Left lung (tissue), 10 donors: ENCODE data around the gene PEF1. TPM values are rescaled to one million over a fixed set of nuclear protein-coding genes. Genes with fewer than 3 reads are reported as not detected.
"Not testable (repeated sequence)": the region's sequence is repeated elsewhere in the genome, so short reads cannot be mapped to it uniquely, and the experiment has no call there.

Source experiments
- ATAC-seq: fragments of 200-7000 bp; cut with Tn5 transposase; one replicate; pipeline ENCODE4 v1.9.1; 2020; ENCODE audit warnings: moderate library complexity
- DNase-seq, 4 donors: peaks; one replicate each; pipeline ENCODE4 v3.0.0-alpha.2; 2013 to 2020
- H3K27ac ChIP-seq, 2 donors: fragments of 200-600 bp; sonication (generic) in 1 of 2; one replicate each; pipeline versions ENCODE4 v1.5.0 to v1.8.0; 2020 to 2021
- H3K27me3 ChIP-seq, 2 donors: fragments of 200-600 bp; sonication (generic) in 1 of 2; one replicate each; pipeline versions ENCODE4 v1.5.0 to v1.8.0; 2020 to 2021
- H3K36me3 ChIP-seq, 2 donors: fragments of 200-600 bp; sonication (generic) in 1 of 2; one replicate each; pipeline versions ENCODE4 v1.5.0 to v1.8.0; 2020 to 2021
- H3K4me1 ChIP-seq, 2 donors: fragments of 200-600 bp; one replicate each; pipeline ENCODE4 v1.8.0; 2021
- H3K4me3 ChIP-seq, 2 donors: fragments of 200-600 bp; sonication (generic) in 1 of 2; one replicate each; pipeline versions ENCODE4 v1.5.0 to v1.8.0; 2020 to 2021; ENCODE audit warnings: mild to moderate bottlenecking in 1 of 2
- H3K9me3 ChIP-seq, 2 donors: fragments of 200-600 bp; sonication (generic) in 1 of 2; one replicate each; pipeline versions ENCODE4 v1.5.0 to v1.8.0; 2020 to 2021
- CTCF ChIP-seq, 2 donors: fragments of 200-600 bp; sonication (generic) in 1 of 2; IDR thresholded peaks; one replicate each; pipeline versions ENCODE4 v1.5.0 to v1.8.0; 2021; ENCODE audit warnings: antibody characterized with exemption in 2 of 2
- intact Hi-C, 2 donors: fragments of 100-400 bp; cut with DNase I; formaldehyde crosslinking; loops; one replicate each; pipeline versions ENCODE4 v1.11.2 to v1.14.2; 2022
- polyA plus RNA-seq, 6 donors: library from polyadenylated mRNA; unstranded; fragments of 120-200 nt; gene quantifications; one replicate each; pipeline ENCODE4 v1.2.1, GENCODE V29; 2013; ENCODE audit not compliant: insufficient read length in 6 of 6
- total RNA-seq, 2 donors: library from RNA; stranded (reverse); fragmentation: NEBNext Ultra II Directional; extraction: Animal tissue kit (Norgen Biotek cat#: 25700); gene quantifications; one replicate each; pipeline ENCODE4 v1.2.1, GENCODE V29; 2021
- donor health status: DM: no; HTN: yes; CAD: no.
- donor health status: DM: no; HTN: no; CAD: no.

The PEF1 gene
- total and polyA plus RNA-seq, 8 donors: 55.4 to 75.8 (median 64.3) TPM

- TF ChIP-seq CTCF (IDR thresholded peaks at IDR 0.05): no peak
- H3K27me3 ChIP-seq: peaks cover 0 to 31% of the 10 kb centered on the region in 2 donors
- H3K4me3 ChIP-seq: peak overlapping the region; percentile 26 to 27
- H3K27ac ChIP-seq: peak overlapping the region; percentile 82 to 83
- peaks cover 0 to 16% of the 10 kb centered on the region in 2 donors for H3K36me3 ChIP-seq
- H3K4me1 ChIP-seq: peaks cover 22 to 49% of the 10 kb centered on the region in 2 donors
- intact Hi-C loops: no loop called here
- no peaks in the 10 kb centered on the region for H3K9me3 ChIP-seq
- peak; percentile 60 for ATAC-seq
- peak in 2 of 4 donors; percentile 64 to 84 for DNase-seq
Observed at GRCh38 chr1:31588751-31589515, 55.7 kb downstream of the PEF1 start.

GRCh38 chr1:31587720-31588423 is 56.8 kb downstream of the PEF1 start:
- DNase-seq (peak in 2 of 4 donors; percentile 65 to 72), ATAC-seq (peak; percentile 70)
- Histone ChIP-seq H3K4me1 (peaks cover 28 to 60% of the 10 kb centered on the region in 2 donors), H3K36me3 (peaks cover 0 to 16% of the 10 kb centered on the region in 2 donors), H3K27me3 (peaks cover 0 to 31% of the 10 kb centered on the region in 2 donors), H3K4me3 (no peak overlapping the region), H3K27ac (peak overlapping the region; percentile 82 to 83), H3K9me3 (no peaks in the 10 kb centered on the region)
- intact Hi-C loops: no loop called here
- peak; percentile 48 to 55 for TF ChIP-seq CTCF (IDR thresholded peaks at IDR 0.05)

- H3K4me3 ChIP-seq, DNase-seq, ATAC-seq, intact Hi-C loops, H3K9me3 ChIP-seq: not testable (repeated sequence)
- Histone ChIP-seq H3K36me3 (peaks cover 0 to 16% of the 10 kb centered on the region in 2 donors), H3K27me3 (peaks cover 0 to 31% of the 10 kb centered on the region in 2 donors), H3K27ac (peak overlapping the region; percentile 82 to 83), H3K4me1 (peaks cover 28 to 61% of the 10 kb centered on the region in 2 donors)
Observed at GRCh38 chr1:31587328-31587699, 57.4 kb downstream of the PEF1 start.

GRCh38 chr1:31586376-31587327 is 58.0 kb downstream of the PEF1 start:
- Histone ChIP-seq H3K9me3 (no peaks in the 10 kb centered on the region), H3K36me3 (peaks cover 0 to 16% of the 10 kb centered on the region in 2 donors), H3K4me1 (peaks cover 28 to 61% of the 10 kb centered on the region in 2 donors), H3K27ac (no peak overlapping the region), H3K4me3 (no peak overlapping the region), H3K27me3 (peaks cover 0 to 31% of the 10 kb centered on the region in 2 donors)
- intact Hi-C loops: no loop called here
- DNase-seq: no peak
- no peak for ATAC-seq
- TF ChIP-seq CTCF (IDR thresholded peaks at IDR 0.05): no peak

- Histone ChIP-seq H3K27me3 (peaks cover 0 to 31% of the 10 kb centered on the region in 2 donors), H3K9me3 (no peaks in the 10 kb centered on the region), H3K36me3 (peaks cover 0 to 16% of the 10 kb centered on the region in 2 donors), H3K4me1 (peaks cover 28 to 61% of the 10 kb centered on the region in 2 donors), H3K27ac (no peak overlapping the region), H3K4me3 (no peak overlapping the region)
- DNase-seq (no peak), ATAC-seq (no peak)
- intact Hi-C loops: no loop called here
- no peak for TF ChIP-seq CTCF (IDR thresholded peaks at IDR 0.05)
Observed at GRCh38 chr1:31585736-31586365, 58.8 kb downstream of the PEF1 start.
